IMR-90 (cell line): ENCODE data around the gene ALLC.

ENCODE experiments used
- CEBPB ChIP-seq: IDR thresholded peaks from 2 replicates; pipeline ENCODE4 v1.6.1; 2012; ENCODE audit warnings: low read depth, low read length, improper control_type of control experiment
- MXI1 ChIP-seq: IDR thresholded peaks from 2 replicates; pipeline ENCODE4 v1.6.1; 2012; ENCODE audit warnings: low read depth, mild to moderate bottlenecking, low read length, moderate library complexity, borderline replicate concordance
- POLR2A ChIP-seq: IDR thresholded peaks from 2 replicates; pipeline ENCODE4 v1.6.1; 2012; ENCODE audit warnings: mild to moderate bottlenecking, low read depth, low read length
- RAD21 ChIP-seq: IDR thresholded peaks from 2 replicates; pipeline ENCODE4 v1.6.1; 2012; ENCODE audit warnings: low read length, improper control_type of control experiment
- TF ChIP-seq, protein P1 (sequence below): conservative IDR thresholded peaks from 2 replicates; pipeline ENCODE4 v1.5.1; 2012; ENCODE audit warnings: mild to moderate bottlenecking, low read depth, low read length, improper control_type of control experiment

DNA sequence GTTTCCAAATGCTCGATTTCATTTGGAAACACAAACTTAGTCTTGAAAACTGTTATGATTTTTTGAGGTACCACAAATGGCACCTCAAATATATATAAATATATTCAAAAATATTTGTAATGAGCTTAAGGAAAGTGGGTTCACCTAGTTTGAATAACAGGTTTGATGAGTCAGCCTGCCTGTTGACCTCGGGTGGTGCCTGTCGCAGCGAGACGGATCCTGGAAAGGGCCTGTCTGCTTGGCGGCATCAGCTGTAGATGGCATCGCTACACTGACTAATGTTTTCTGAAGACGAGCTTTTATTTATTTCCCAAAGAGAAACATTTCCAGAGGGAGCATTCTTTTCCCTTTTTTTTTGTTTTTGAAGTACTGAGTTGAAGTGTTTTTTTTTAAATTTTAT, 6.9 kb downstream of the ALLC start:
- no peak for TF ChIP-seq POLR2A
- TF ChIP-seq, protein P1, sequence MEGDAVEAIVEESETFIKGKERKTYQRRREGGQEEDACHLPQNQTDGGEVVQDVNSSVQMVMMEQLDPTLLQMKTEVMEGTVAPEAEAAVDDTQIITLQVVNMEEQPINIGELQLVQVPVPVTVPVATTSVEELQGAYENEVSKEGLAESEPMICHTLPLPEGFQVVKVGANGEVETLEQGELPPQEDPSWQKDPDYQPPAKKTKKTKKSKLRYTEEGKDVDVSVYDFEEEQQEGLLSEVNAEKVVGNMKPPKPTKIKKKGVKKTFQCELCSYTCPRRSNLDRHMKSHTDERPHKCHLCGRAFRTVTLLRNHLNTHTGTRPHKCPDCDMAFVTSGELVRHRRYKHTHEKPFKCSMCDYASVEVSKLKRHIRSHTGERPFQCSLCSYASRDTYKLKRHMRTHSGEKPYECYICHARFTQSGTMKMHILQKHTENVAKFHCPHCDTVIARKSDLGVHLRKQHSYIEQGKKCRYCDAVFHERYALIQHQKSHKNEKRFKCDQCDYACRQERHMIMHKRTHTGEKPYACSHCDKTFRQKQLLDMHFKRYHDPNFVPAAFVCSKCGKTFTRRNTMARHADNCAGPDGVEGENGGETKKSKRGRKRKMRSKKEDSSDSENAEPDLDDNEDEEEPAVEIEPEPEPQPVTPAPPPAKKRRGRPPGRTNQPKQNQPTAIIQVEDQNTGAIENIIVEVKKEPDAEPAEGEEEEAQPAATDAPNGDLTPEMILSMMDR = no peak
- TF ChIP-seq MXI1 = no peak
- TF ChIP-seq RAD21 = no peak
- no peak for TF ChIP-seq CEBPB
